ENCODE results near the gene DUS3L.
"Not testable (repeated sequence)": the region's sequence is repeated elsewhere in the genome, so short reads cannot be mapped to it uniquely, and the experiment has no call there.

The DUS3L gene

DNA sequence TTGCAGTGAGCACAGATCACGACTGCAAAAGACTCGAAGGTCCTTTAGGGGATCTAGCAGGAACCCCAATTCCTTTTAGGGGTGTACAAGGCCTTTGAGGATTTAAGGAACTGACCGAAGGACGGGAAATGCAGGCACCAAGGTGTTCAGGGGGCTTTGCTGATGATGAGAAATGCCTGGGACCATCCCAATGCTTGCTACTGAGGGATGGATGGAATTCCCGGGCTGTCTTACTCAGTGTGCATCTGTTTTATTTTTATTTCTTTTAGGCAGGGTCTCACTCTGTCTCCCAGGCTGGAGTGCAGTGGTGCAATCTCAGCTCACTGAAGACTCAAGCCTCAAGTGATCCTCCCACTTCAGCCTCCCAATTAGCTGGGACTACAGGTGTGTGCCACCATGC, 17.7 kb downstream of the DUS3L start:
- Histone ChIP-seq H3K27me3 (ENCODE audit: control insufficient read depth in 5 of 5, insufficient read depth in 4 of 5, low read length in 5 of 5) (peaks cover 0 to 5% (median 0%) of the 10 kb centered on the region in 5 donors), H3K4me1 (ENCODE audit: control insufficient read depth in 5 of 5, insufficient read depth in 5 of 5, low read length in 5 of 5) (no peaks in the 10 kb centered on the region), H3K9ac (ENCODE audit: low read length in 5 of 5) (no peak overlapping the region), H3K4me3 (ENCODE audit: low read depth in 1 of 5, low read length in 5 of 5) (no peak overlapping the region), H3K36me3 (ENCODE audit: control insufficient read depth in 5 of 5, insufficient read depth in 5 of 5, low read length in 5 of 5) (no peaks in the 10 kb centered on the region), H3K27ac (ENCODE audit: low read depth, low read length) (no peak overlapping the region), H3K9me3 (ENCODE audit: control insufficient read depth in 5 of 5, low read length in 5 of 5) (no peaks in the 10 kb centered on the region)

GRCh38 chr19:5772416-5772815, 18.5 kb downstream of the DUS3L start:
- Histone ChIP-seq H3K9me3 (ENCODE audit: control insufficient read depth in 5 of 5, low read length in 5 of 5) (no peaks in the 10 kb centered on the region), H3K9ac (ENCODE audit: low read length in 5 of 5) (no peak overlapping the region), H3K36me3 (ENCODE audit: control insufficient read depth in 5 of 5, insufficient read depth in 5 of 5, low read length in 5 of 5) (no peaks in the 10 kb centered on the region), H3K27me3 (ENCODE audit: control insufficient read depth in 5 of 5, insufficient read depth in 4 of 5, low read length in 5 of 5) (peaks cover 0 to 5% (median 0%) of the 10 kb centered on the region in 5 donors), H3K4me1 (ENCODE audit: control insufficient read depth in 5 of 5, insufficient read depth in 5 of 5, low read length in 5 of 5) (no peaks in the 10 kb centered on the region), H3K27ac (ENCODE audit: low read depth, low read length) (no peak overlapping the region), H3K4me3 (ENCODE audit: low read depth in 1 of 5, low read length in 5 of 5) (no peak overlapping the region)

- no peaks in the 10 kb centered on the region for H3K36me3 ChIP-seq (ENCODE audit: control insufficient read depth in 5 of 5, insufficient read depth in 5 of 5, low read length in 5 of 5)
- H3K9me3 ChIP-seq (ENCODE audit: control insufficient read depth in 5 of 5, low read length in 5 of 5), result peaks cover 0 to 4% (median 0%) of the 10 kb centered on the region in 5 donors
- no peak overlapping the region for H3K27ac ChIP-seq (ENCODE audit: low read depth, low read length)
- no peak overlapping the region for H3K9ac ChIP-seq (ENCODE audit: low read length in 5 of 5)
- peaks cover 0 to 5% (median 0%) of the 10 kb centered on the region in 5 donors for H3K27me3 ChIP-seq (ENCODE audit: control insufficient read depth in 5 of 5, insufficient read depth in 4 of 5, low read length in 5 of 5)
- no peaks in the 10 kb centered on the region for H3K4me1 ChIP-seq (ENCODE audit: control insufficient read depth in 5 of 5, insufficient read depth in 5 of 5, low read length in 5 of 5)
- no peak overlapping the region for H3K4me3 ChIP-seq (ENCODE audit: low read depth in 1 of 5, low read length in 5 of 5)
Observed at GRCh38 chr19:5767949-5768348, 23.0 kb downstream of the DUS3L start.

DNA sequence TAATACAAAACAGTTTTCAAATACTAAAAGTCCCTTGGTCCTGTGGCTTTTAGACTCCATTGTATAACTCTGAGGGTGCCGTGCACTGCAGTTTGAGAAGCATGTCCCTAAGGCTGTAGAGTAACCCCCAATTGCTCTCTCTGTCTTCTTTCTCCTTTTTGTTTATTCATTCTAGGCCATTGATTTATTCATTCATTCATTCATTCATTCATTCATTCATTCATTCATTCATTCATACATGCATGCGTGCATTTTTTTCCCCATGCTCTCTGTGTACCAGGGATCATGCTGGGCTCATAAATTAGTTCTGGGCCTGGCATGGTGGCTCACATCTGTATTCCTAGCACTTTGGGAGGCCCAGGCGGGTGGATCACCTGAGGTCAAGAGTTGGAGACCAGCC, 25.7 kb downstream of the DUS3L start:
- no peak overlapping the region for H3K9ac ChIP-seq (ENCODE audit: low read length in 5 of 5)
- no peak overlapping the region for H3K4me3 ChIP-seq (ENCODE audit: low read depth in 1 of 5, low read length in 5 of 5)
- H3K27me3 ChIP-seq (ENCODE audit: control insufficient read depth in 5 of 5, insufficient read depth in 4 of 5, low read length in 5 of 5), result peaks cover 0 to 5% (median 0%) of the 10 kb centered on the region in 5 donors
- H3K36me3 ChIP-seq (ENCODE audit: control insufficient read depth in 5 of 5, insufficient read depth in 5 of 5, low read length in 5 of 5), result no peaks in the 10 kb centered on the region
- H3K27ac ChIP-seq (ENCODE audit: low read depth, low read length), result no peak overlapping the region
- H3K9me3 ChIP-seq (ENCODE audit: control insufficient read depth in 5 of 5, low read length in 5 of 5), result peaks cover 0 to 4% (median 0%) of the 10 kb centered on the region in 5 donors
- no peaks in the 10 kb centered on the region for H3K4me1 ChIP-seq (ENCODE audit: control insufficient read depth in 5 of 5, insufficient read depth in 5 of 5, low read length in 5 of 5)

DNA sequence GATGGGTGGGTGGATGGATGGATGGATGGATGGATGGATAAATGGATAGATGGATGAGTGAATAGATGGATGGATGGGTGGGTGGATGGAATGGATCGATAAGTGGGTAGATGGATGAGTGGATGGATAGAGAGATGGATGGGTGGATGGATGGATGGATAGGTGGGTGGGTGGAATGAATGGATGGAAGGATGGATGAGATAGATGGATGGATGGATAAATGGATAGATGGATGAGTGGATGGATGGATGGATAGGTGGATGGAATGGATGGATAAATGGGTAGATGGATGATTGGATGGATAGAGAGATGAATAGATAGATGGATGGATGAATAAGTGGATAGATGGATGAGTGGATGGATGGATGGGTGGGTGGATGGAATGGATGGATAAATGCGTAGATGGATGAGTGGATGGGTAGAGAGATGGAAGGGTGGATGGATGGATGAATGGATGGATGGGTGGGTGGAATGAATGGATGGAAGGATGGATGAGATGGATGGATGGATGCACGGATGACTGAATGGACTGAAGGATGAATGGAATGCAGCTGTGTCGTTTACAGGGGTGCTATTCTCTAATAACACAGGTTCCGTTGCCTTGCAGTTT, 28.2 kb downstream of the DUS3L start:
- Histone ChIP-seq H3K9ac (ENCODE audit: low read length in 5 of 5) (no peak overlapping the region), H3K27ac (ENCODE audit: low read depth, low read length) (no peak overlapping the region), H3K36me3 (ENCODE audit: control insufficient read depth in 5 of 5, insufficient read depth in 5 of 5, low read length in 5 of 5) (no peaks in the 10 kb centered on the region), H3K4me3 (ENCODE audit: low read depth in 1 of 5, low read length in 5 of 5) (no peak overlapping the region), H3K4me1 (ENCODE audit: control insufficient read depth in 5 of 5, insufficient read depth in 5 of 5, low read length in 5 of 5) (no peaks in the 10 kb centered on the region), H3K9me3 (ENCODE audit: control insufficient read depth in 5 of 5, low read length in 5 of 5) (peaks cover 0 to 4% (median 0%) of the 10 kb centered on the region in 5 donors), H3K27me3 (ENCODE audit: control insufficient read depth in 5 of 5, insufficient read depth in 4 of 5, low read length in 5 of 5) (peaks cover 0 to 5% (median 3%) of the 10 kb centered on the region in 5 donors)

GRCh38 chr19:5753743-5754142, 37.2 kb downstream of the DUS3L start:
- peaks cover 0 to 7% (median 3%) of the 10 kb centered on the region in 5 donors for H3K27me3 ChIP-seq (ENCODE audit: control insufficient read depth in 5 of 5, insufficient read depth in 4 of 5, low read length in 5 of 5)
- H3K9ac ChIP-seq (ENCODE audit: low read length in 5 of 5), result no peak overlapping the region
- H3K36me3 ChIP-seq (ENCODE audit: control insufficient read depth in 5 of 5, insufficient read depth in 5 of 5, low read length in 5 of 5), result no peaks in the 10 kb centered on the region
- no peaks in the 10 kb centered on the region for H3K4me1 ChIP-seq (ENCODE audit: control insufficient read depth in 5 of 5, insufficient read depth in 5 of 5, low read length in 5 of 5)
- no peaks in the 10 kb centered on the region for H3K9me3 ChIP-seq (ENCODE audit: control insufficient read depth in 5 of 5, low read length in 5 of 5)
- H3K27ac ChIP-seq (ENCODE audit: low read depth, low read length), result no peak overlapping the region
- no peak overlapping the region for H3K4me3 ChIP-seq (ENCODE audit: low read depth in 1 of 5, low read length in 5 of 5)

GRCh38 chr19:5751709-5752108, 39.3 kb downstream of the DUS3L start:
- Histone ChIP-seq H3K36me3 (ENCODE audit: control insufficient read depth in 5 of 5, insufficient read depth in 5 of 5, low read length in 5 of 5) (no peaks in the 10 kb centered on the region), H3K27me3 (ENCODE audit: control insufficient read depth in 5 of 5, insufficient read depth in 4 of 5, low read length in 5 of 5) (peaks cover 0 to 7% (median 0%) of the 10 kb centered on the region in 5 donors), H3K4me1 (ENCODE audit: control insufficient read depth in 5 of 5, insufficient read depth in 5 of 5, low read length in 5 of 5) (no peaks in the 10 kb centered on the region), H3K9me3 (ENCODE audit: control insufficient read depth in 5 of 5, low read length in 5 of 5) (no peaks in the 10 kb centered on the region), H3K27ac (ENCODE audit: low read depth, low read length) (no peak overlapping the region), H3K4me3 (ENCODE audit: low read depth in 1 of 5, low read length in 5 of 5) (no peak overlapping the region), H3K9ac (ENCODE audit: low read length in 5 of 5) (no peak overlapping the region)

GRCh38 chr19:5749505-5749904, 41.5 kb downstream of the DUS3L start:
- H3K4me1 ChIP-seq (ENCODE audit: control insufficient read depth in 5 of 5, insufficient read depth in 5 of 5, low read length in 5 of 5), result no peaks in the 10 kb centered on the region
- H3K36me3 ChIP-seq (ENCODE audit: control insufficient read depth in 5 of 5, insufficient read depth in 5 of 5, low read length in 5 of 5), result no peaks in the 10 kb centered on the region
- no peak overlapping the region for H3K4me3 ChIP-seq (ENCODE audit: low read depth in 1 of 5, low read length in 5 of 5)
- no peak overlapping the region for H3K9ac ChIP-seq (ENCODE audit: low read length in 5 of 5)
- H3K27me3 ChIP-seq (ENCODE audit: control insufficient read depth in 5 of 5, insufficient read depth in 4 of 5, low read length in 5 of 5), result peaks cover 0 to 7% (median 2%) of the 10 kb centered on the region in 5 donors
- no peaks in the 10 kb centered on the region for H3K9me3 ChIP-seq (ENCODE audit: control insufficient read depth in 5 of 5, low read length in 5 of 5)
- no peak overlapping the region for H3K27ac ChIP-seq (ENCODE audit: low read depth, low read length)

DNA sequence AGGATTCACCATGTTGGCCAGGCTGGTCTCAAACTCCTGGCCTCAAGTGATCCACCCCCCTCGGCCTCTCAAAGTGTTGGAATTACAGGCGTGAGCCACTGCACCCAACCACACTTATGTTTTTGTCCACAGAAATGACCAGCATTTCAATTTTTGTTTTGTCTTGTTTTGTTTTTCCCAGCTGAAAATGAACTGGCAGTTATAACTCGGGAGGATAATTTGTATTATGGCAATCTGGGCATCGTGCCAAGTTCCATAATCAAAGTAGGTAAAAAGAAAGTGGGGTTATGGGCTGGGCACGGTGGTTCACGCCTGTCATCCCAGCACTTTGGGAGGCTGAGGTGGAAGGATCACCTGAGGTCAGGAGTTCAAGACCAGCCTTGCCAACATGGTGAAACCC, 42.0 kb downstream of the DUS3L start:
- H3K9me3 ChIP-seq (ENCODE audit: control insufficient read depth in 5 of 5, low read length in 5 of 5); H3K27ac ChIP-seq (ENCODE audit: low read depth, low read length); H3K9ac ChIP-seq (ENCODE audit: low read length in 5 of 5); H3K4me1 ChIP-seq (ENCODE audit: control insufficient read depth in 5 of 5, insufficient read depth in 5 of 5, low read length in 5 of 5); H3K36me3 ChIP-seq (ENCODE audit: control insufficient read depth in 5 of 5, insufficient read depth in 5 of 5, low read length in 5 of 5); H3K4me3 ChIP-seq (ENCODE audit: low read depth in 1 of 5, low read length in 5 of 5); H3K27me3 ChIP-seq (ENCODE audit: control insufficient read depth in 5 of 5, insufficient read depth in 4 of 5, low read length in 5 of 5): not testable (repeated sequence)

GRCh38 chr19:5744999-5745398, 46.0 kb downstream of the DUS3L start:
- not testable (repeated sequence) for H3K36me3 ChIP-seq (ENCODE audit: control insufficient read depth in 5 of 5, insufficient read depth in 5 of 5, low read length in 5 of 5); H3K4me3 ChIP-seq (ENCODE audit: low read depth in 1 of 5, low read length in 5 of 5); H3K9me3 ChIP-seq (ENCODE audit: control insufficient read depth in 5 of 5, low read length in 5 of 5); H3K27ac ChIP-seq (ENCODE audit: low read depth, low read length); H3K9ac ChIP-seq (ENCODE audit: low read length in 5 of 5); H3K27me3 ChIP-seq (ENCODE audit: control insufficient read depth in 5 of 5, insufficient read depth in 4 of 5, low read length in 5 of 5); H3K4me1 ChIP-seq (ENCODE audit: control insufficient read depth in 5 of 5, insufficient read depth in 5 of 5, low read length in 5 of 5)
